DOHH2 (cell line): ENCODE data around the gene PSMG3.

Experiments
- CTCF ChIP-seq: fragments of 200-600 bp; sonication (generic); IDR thresholded peaks from one replicate; pipeline ENCODE4 v1.5.1; 2014; ENCODE audit warnings: antibody characterized with exemption, mild to moderate bottlenecking, low read depth, low read length; ENCODE audit not compliant: poor library complexity, severe bottlenecking
- EZH2phosphoT487 ChIP-seq: fragments of 200-600 bp; sonication (generic); IDR thresholded peaks from 2 replicates; pipeline ENCODE4 v1.6.1; 2017; ENCODE audit warnings: borderline replicate concordance, mild to moderate bottlenecking, antibody characterized with exemption, low read length, moderate library complexity, mixed read lengths

GRCh38 chr7:1580422-1581030 lies 10.7 kb upstream of the PSMG3 start:
- TF ChIP-seq CTCF = no peak
- no peak for TF ChIP-seq EZH2phosphoT487
